Heart left ventricle (tissue), 16 donors: Measurements from ENCODE around the gene TRAK1. TPM values are rescaled to one million over a fixed set of nuclear protein-coding genes. Genes with fewer than 3 reads are reported as not detected.

ENCODE experiments used
- ATAC-seq, 4 donors: fragments of 200-7000 bp; cut with Tn5 transposase; one replicate each; pipeline ENCODE4 v1.9.1; 2020 to 2022; ENCODE audit warnings: moderate library complexity in 4 of 4, mild to moderate bottlenecking in 3 of 4, moderate number of reproducible peaks in 1 of 4
- DNase-seq, 5 donors: peaks; one replicate each; pipeline ENCODE4 v3.0.0-alpha.2; 2020
- H3K27ac ChIP-seq, 12 donors: fragments of 200-600 bp; sonication (generic) in 4 of 12; one replicate each; pipeline versions ENCODE4 v1.5.0 to v1.8.0; 2016 to 2022; ENCODE audit warnings: mild to moderate bottlenecking in 2 of 12
- H3K27me3 ChIP-seq, 9 donors: fragments of 200-600 bp; sonication (generic) in 2 of 9; one replicate each; pipeline versions ENCODE4 v1.5.1 to v1.8.0; 2016 to 2022; ENCODE audit warnings: mild to moderate bottlenecking in 3 of 9
- H3K36me3 ChIP-seq, 9 donors: fragments of 200-600 bp; sonication (generic) in 2 of 9; one replicate each; pipeline versions ENCODE4 v1.5.0 to v1.8.0; 2018 to 2022; ENCODE audit warnings: mild to moderate bottlenecking in 2 of 9
- H3K4me1 ChIP-seq, 12 donors: fragments of 200-600 bp; sonication (generic) in 4 of 12; one replicate each; pipeline versions ENCODE4 v1.5.0 to v1.8.0; 2016 to 2022; ENCODE audit warnings: mild to moderate bottlenecking in 3 of 12
- H3K4me3 ChIP-seq, 12 donors: fragments of 200-600 bp; sonication (generic) in 4 of 12; one replicate each; pipeline versions ENCODE4 v1.5.0 to v1.8.0; 2017 to 2022; ENCODE audit warnings: mild to moderate bottlenecking in 9 of 12, moderate library complexity in 4 of 12
- H3K9me3 ChIP-seq, 12 donors: fragments of 200-600 bp; sonication (generic) in 4 of 12; one replicate each; pipeline versions ENCODE4 v1.5.0 to v1.8.0; 2016 to 2022; ENCODE audit warnings: mild to moderate bottlenecking in 1 of 12
- POLR2A ChIP-seq, 2 donors: fragments of 450-650 bp; IDR thresholded peaks; one replicate each; pipeline ENCODE4 v1.6.1; 2017; ENCODE audit warnings: antibody characterized with exemption in 2 of 2, mild to moderate bottlenecking in 2 of 2, moderate library complexity in 2 of 2
- WGBS, 4 donors: extraction: QIAGEN DNeasy Blood & Tissue Kit in 2 of 4; methylation state at CpG; one replicate each; pipeline versions ENCODE4 v1.1.5 to v1.1.7; 2013 to 2018; 5-methylcytosine and 5-hydroxymethylcytosine counted together
- intact Hi-C, 10 donors: fragments of 100-400 bp; cut with DNase I; formaldehyde crosslinking; loops; one replicate each; pipeline versions ENCODE4 v1.11.1 to v1.14.2; 2022
- polyA plus RNA-seq, 2 donors: library from polyadenylated mRNA; stranded (reverse); fragments of 200-250 nt; gene quantifications; one replicate each; pipeline ENCODE4 v1.2.3, GENCODE V29; 2013
- total RNA-seq, 9 donors: library from RNA; depleted of rRNA in 2 of 9; stranded (reverse); fragments of >200 nt in 2 of 9; fragmentation: NEBNext Ultra II Directional in 3 of 9; extraction: Animal tissue kit (Norgen Biotek cat#: 25700) in 3 of 9; gene quantifications; one replicate each; pipeline versions ENCODE4 v1.1.0 to v1.2.4, GENCODE V29; 2016 to 2023
- TF ChIP-seq, protein P1 (sequence below), 12 donors: fragments of 200-600 bp; sonication (generic) in 4 of 12; IDR thresholded peaks; one replicate each; pipeline versions ENCODE4 v1.5.0 to v1.8.0; 2018 to 2022; ENCODE audit warnings: antibody characterized with exemption in 12 of 12, mild to moderate bottlenecking in 5 of 12
- donor health status: ischemic (EF 13 %, LVEDD 7.1; RV severe dilation, severe dysfunction).
- donor health status: healthy with polysubstance abuse.
- donor health status: DM: no; HTN: yes; CAD: no.
- donor health status: DM: no; HTN: no; CAD: no.
- donor health status: ischemic (EF 25% LVEDD 6.9; RV normal size, moderate dysfunction).
- donor health status: ischemic (EF 25% LVEDD 5.7; RV mildly dilated, moderate dysfunction).
- donor health status: healthy.
- donor health status: DM: yes; HTN: yes; CAD: no.
- donor health status: ischemic (EF 35%, LVEDD 5.7; RV mildly dilated, moderate dysfunction).
- donor health status: nonischemic (EF 11% LVEDD 7.7; RV severe dilation, severe dysfunction).
- donor health status: DM: yes; HTN: yes; CAD: no.
- donor health status: PGD.
- donor health status: ischemic (EF 29% LVEDD 5.4; RV normal size, mild dysfunction).
- donor health status: nonischemic (EF 23%, LVEDD 6.1; RV moderate dilation, normal function).

The TRAK1 gene
- total and polyA plus RNA-seq, 11 donors: 53.3 to 364 (median 250) TPM

DNA sequence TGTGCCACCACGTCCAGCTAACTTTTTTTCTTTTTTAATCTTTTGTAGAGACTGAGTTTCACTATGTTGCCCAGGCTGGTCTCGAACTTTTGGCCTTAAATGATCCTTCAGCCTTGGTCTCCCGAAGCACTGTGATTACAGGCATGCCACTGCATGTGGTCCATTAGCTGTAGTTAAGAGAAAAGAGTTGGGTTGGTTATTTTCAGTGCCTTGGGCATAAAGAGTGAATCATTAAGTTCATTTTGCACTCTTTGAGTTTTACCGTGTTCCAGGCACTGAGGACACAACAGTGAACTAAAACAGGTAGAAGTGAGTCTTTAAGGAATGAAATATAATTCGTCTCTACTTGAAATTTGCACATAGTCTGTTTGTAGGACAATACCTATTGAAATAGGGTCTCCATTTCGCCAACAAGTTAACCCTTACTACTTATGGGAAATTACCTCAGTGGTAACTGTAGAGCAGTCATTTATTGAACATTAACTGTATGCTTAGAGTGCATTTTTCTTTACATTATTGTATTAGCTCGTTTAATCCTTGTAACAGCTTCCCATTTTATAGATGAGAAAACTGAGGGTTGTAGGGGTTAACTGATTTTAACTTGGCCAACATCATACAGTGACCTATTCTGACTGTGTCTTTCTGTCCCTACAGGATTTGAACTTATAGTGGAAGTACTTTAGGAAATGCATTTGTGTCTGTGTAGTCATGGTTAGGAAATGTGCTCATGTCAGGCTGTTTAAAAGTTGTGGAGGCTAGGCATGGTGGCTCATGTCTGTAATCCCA is 22.7 kb upstream of the TRAK1 start:
- Histone ChIP-seq H3K4me1 (peaks cover 47 to 99% (median 96%) of the 10 kb centered on the region in 12 donors), H3K9me3 (no peaks in the 10 kb centered on the region), H3K4me3 (no peak overlapping the region), H3K36me3 (no peaks in the 10 kb centered on the region), H3K27ac (peak overlapping the region; percentile 82 to 94 (median 89)), H3K27me3 (no peaks in the 10 kb centered on the region)
- no peak for TF ChIP-seq POLR2A (IDR thresholded peaks at IDR 0.05)
- TF ChIP-seq, protein P1, sequence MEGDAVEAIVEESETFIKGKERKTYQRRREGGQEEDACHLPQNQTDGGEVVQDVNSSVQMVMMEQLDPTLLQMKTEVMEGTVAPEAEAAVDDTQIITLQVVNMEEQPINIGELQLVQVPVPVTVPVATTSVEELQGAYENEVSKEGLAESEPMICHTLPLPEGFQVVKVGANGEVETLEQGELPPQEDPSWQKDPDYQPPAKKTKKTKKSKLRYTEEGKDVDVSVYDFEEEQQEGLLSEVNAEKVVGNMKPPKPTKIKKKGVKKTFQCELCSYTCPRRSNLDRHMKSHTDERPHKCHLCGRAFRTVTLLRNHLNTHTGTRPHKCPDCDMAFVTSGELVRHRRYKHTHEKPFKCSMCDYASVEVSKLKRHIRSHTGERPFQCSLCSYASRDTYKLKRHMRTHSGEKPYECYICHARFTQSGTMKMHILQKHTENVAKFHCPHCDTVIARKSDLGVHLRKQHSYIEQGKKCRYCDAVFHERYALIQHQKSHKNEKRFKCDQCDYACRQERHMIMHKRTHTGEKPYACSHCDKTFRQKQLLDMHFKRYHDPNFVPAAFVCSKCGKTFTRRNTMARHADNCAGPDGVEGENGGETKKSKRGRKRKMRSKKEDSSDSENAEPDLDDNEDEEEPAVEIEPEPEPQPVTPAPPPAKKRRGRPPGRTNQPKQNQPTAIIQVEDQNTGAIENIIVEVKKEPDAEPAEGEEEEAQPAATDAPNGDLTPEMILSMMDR (IDR thresholded peaks at IDR 0.05): no peak
- intact Hi-C loops: loop anchor here in 1 of 10 donors (5.0 kb wide), 1 partner anchor 51 kb away; no protein-coding TSS in a partner anchor
- DNase-seq (no peak), ATAC-seq (no peak)
- WGBS, 4 donors: 72 to 83% (median 80%) methylated on average over 7 of the region's 7 CpGs

DNA sequence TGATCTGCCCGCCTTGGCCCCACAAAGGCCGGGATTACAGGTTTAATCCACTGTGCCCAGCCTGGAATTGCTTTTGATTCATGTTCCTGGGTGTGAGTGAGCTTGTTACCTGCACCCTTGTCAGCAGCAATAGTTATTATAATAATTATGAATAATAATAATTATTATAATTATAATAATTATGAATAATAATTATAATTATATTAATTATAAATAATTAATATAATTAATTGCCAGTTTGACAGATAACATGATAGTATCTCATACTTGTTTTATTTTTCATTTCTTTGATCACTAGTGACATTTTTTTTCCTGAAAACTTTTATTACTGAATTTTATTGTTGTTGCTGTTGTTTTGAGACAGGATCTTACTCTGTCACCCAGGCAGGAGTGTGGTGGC is 21.1 kb upstream of the TRAK1 start:
- H3K36me3 ChIP-seq: no peaks in the 10 kb centered on the region
- no peaks in the 10 kb centered on the region for H3K9me3 ChIP-seq
- WGBS, 4 donors: 69 to 96% (median 93%) methylated on average over 2 of the region's 2 CpGs
- no peak overlapping the region for H3K4me3 ChIP-seq
- DNase-seq: no peak
- peaks cover 39 to 99% (median 97%) of the 10 kb centered on the region in 12 donors for H3K4me1 ChIP-seq
- ATAC-seq: no peak
- peak overlapping the region in 11 of 12 donors; percentile 86 to 96 (median 91) for H3K27ac ChIP-seq
- H3K27me3 ChIP-seq: no peaks in the 10 kb centered on the region
- TF ChIP-seq POLR2A (IDR thresholded peaks at IDR 0.05): no peak
- TF ChIP-seq, protein P1 (IDR thresholded peaks at IDR 0.05): no peak
- intact Hi-C loops: no loop called here

DNA sequence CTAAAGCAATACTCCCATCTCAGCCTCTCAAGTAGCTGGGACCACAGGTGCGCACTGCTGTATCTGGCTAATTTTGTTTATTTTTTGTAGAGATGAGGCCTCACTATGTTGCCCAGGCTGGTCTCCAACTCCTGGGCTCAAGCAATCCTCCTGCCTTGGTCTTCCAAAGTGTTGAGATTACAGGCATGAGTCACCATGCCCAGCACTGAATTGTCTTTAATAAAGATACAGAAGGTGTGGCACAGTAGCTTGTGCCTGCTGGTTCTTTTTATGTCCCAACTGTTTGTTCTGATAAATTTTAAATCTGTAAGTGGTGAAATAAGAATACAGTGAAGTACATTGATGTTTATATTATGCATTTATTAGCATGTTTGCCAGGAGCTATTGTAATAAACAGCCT is 20.6 kb upstream of the TRAK1 start:
- TF ChIP-seq, protein P1 (IDR thresholded peaks at IDR 0.05): no peak
- no peak for TF ChIP-seq POLR2A (IDR thresholded peaks at IDR 0.05)
- intact Hi-C loops: no loop called here
- H3K4me1 ChIP-seq: peaks cover 39 to 100% (median 96%) of the 10 kb centered on the region in 12 donors
- peak overlapping the region; percentile 70 to 96 (median 89) for H3K27ac ChIP-seq
- H3K27me3 ChIP-seq: no peaks in the 10 kb centered on the region
- no peak for DNase-seq
- ATAC-seq: no peak
- H3K36me3 ChIP-seq: no peaks in the 10 kb centered on the region
- peaks cover 0 to 3% (median 0%) of the 10 kb centered on the region in 12 donors for H3K9me3 ChIP-seq
- WGBS, 4 donors: 94 to 96% (median 95%) methylated on average over 1 of the region's 1 CpG
- no peak overlapping the region for H3K4me3 ChIP-seq
